CD4-positive, alpha-beta T cell treated with Interleukin-4 for 1 hour (primary cell): ENCODE results near the gene SECISBP2.
A peak's percentile ranks its signal among the peaks of the same experiment; 100 is the strongest.
"Not testable (repeated sequence)": the region's sequence is repeated elsewhere in the genome, so short reads cannot be mapped to it uniquely, and the experiment has no call there.

Experiments
- DNase-seq, 2 donors: peaks; one replicate each; pipeline ENCODE4 v3.0.0-alpha.2; 2020 to 2022

The SECISBP2 gene

GRCh38 chr9:89367281-89367680 lies 49.0 kb downstream of the SECISBP2 start:
- no peak for DNase-seq

GRCh38 chr9:89367726-89368437 lies 49.6 kb downstream of the SECISBP2 start:
- no peak for DNase-seq

GRCh38 chr9:89368550-89368949 lies 50.2 kb downstream of the SECISBP2 start:
- no peak for DNase-seq

- no peak for DNase-seq
Measured at GRCh38 chr9:89368978-89369377, 50.7 kb downstream of the SECISBP2 start.

GRCh38 chr9:89370593-89370992 lies 52.3 kb downstream of the SECISBP2 start:
- no peak for DNase-seq

- not testable (repeated sequence) for DNase-seq
Measured at GRCh38 chr9:89371791-89372190, 53.5 kb downstream of the SECISBP2 start.

- DNase-seq, result peak; percentile 71 to 74
Measured at GRCh38 chr9:89372230-89372816, 54.0 kb downstream of the SECISBP2 start.

- no peak for DNase-seq
Measured at GRCh38 chr9:89372979-89373378, 54.7 kb downstream of the SECISBP2 start.

- no peak for DNase-seq
Measured at GRCh38 chr9:89374176-89374575, 55.9 kb downstream of the SECISBP2 start.

- DNase-seq, result peak; percentile 36 to 38
Measured at GRCh38 chr9:89375191-89375760, 57.0 kb downstream of the SECISBP2 start.

- no peak for DNase-seq
Measured at GRCh38 chr9:89376286-89376685, 58.0 kb downstream of the SECISBP2 start.

GRCh38 chr9:89376741-89377351 lies 58.5 kb downstream of the SECISBP2 start:
- no peak for DNase-seq

- no peak for DNase-seq
Measured at GRCh38 chr9:89377411-89377810, 59.1 kb downstream of the SECISBP2 start.

GRCh38 chr9:89378541-89378940 lies 60.2 kb downstream of the SECISBP2 start:
- no peak for DNase-seq

GRCh38 chr9:89379031-89379430 lies 60.7 kb downstream of the SECISBP2 start:
- DNase-seq, result no peak

- DNase-seq, result peak in 1 of 2 donors; percentile 25
Measured at GRCh38 chr9:89379508-89380115, 61.3 kb downstream of the SECISBP2 start.

- no peak for DNase-seq
Measured at GRCh38 chr9:89380437-89381307, 62.4 kb downstream of the SECISBP2 start.

GRCh38 chr9:89381308-89381609 lies 63.0 kb downstream of the SECISBP2 start:
- no peak for DNase-seq

GRCh38 chr9:89382026-89382986 lies 64.0 kb downstream of the SECISBP2 start:
- no peak for DNase-seq

- no peak for DNase-seq
Measured at GRCh38 chr9:89383030-89383720, 64.9 kb downstream of the SECISBP2 start.
